ENCODE results near the gene CREB3L2.
"Not testable (repeated sequence)": the region's sequence is repeated elsewhere in the genome, so short reads cannot be mapped to it uniquely, and the experiment has no call there.

CREB3L2 gene, protein sequence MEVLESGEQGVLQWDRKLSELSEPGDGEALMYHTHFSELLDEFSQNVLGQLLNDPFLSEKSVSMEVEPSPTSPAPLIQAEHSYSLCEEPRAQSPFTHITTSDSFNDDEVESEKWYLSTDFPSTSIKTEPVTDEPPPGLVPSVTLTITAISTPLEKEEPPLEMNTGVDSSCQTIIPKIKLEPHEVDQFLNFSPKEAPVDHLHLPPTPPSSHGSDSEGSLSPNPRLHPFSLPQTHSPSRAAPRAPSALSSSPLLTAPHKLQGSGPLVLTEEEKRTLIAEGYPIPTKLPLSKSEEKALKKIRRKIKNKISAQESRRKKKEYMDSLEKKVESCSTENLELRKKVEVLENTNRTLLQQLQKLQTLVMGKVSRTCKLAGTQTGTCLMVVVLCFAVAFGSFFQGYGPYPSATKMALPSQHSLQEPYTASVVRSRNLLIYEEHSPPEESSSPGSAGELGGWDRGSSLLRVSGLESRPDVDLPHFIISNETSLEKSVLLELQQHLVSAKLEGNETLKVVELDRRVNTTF

DNA sequence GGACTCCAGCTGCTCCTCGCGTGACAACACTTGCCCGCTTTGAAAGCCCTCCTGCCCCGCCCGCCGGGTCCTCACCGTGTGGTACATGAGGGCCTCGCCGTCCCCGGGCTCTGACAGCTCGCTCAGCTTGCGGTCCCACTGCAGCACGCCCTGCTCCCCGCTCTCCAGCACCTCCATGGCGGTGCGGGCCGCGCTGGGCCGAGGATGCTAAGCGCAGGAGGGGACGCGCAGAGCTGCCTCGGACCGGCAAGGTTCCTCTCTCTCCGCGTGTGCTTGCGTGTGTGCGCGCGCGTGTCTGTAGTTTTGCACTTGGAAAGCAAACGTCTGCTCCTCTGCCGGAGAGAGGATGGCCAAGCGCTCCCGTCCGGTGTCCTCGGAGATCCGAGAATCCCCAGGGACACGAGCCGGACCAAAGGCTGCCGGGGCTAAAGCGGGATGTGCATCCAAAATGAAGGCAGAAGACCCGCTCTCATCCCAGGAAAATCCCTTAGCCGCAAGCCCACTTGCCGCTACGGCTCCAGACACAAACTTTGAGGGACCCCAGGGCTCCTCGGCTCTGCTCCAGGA is at the start of gene CREB3L2:
CREB3L2 (minus strand) TSS at position 558 of the 567 bp plus-strand sequence; CDS start at position 177, 381 bp downstream.
- peak; percentile 42 for DNase-seq

DNA sequence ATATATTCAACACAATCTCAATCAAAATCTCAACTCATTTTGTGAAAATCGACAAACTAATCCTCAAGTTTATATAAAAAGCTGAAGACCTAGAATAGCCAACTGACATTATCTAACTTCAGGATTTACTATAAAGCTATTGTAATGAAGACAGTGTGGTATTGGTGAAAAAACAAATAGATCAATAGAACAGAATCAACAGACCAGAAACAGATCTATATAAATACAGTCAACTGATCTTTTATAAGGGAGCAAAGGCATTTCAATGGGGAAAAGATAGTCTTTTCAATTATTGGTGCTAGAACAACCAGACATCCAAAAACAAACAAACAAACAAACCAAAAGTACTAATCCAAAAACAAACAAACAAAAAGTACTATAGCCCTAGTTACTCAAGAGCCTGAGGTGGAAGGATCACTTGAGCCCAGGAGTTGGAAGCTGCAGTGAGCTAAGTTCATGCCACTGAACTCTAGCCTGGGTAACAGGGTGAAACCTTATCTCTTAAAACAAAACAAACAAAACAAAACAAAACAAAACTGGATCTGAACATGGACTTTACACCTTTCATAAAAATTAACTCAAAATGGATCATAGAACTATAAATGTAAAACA is 47.7 kb upstream of the CREB3L2 start:
- no peak for DNase-seq

DNA sequence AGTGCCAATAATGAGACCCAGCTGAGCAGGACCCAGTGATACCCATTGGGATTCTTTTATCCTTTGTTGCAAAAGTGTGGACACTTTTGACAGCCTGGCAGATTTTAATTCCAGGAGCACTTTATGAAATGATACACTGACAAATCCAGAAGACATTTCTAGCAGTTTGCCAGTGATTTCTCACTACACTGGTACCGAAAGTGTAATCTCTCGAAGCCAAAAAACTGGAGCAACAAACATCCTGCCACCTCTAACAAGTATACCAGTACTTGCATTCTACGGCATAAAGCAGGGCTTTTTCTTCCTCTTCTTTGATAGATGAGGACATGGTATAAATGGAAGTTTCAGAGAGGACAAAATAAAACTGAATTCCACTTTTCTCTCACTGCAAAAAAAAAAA is 46.0 kb upstream of the CREB3L2 start:
- no peak for DNase-seq

GRCh38 chr7:138044897-138045296 is 43.0 kb upstream of the CREB3L2 start:
- no peak for DNase-seq

GRCh38 chr7:138040063-138040462 is 38.2 kb upstream of the CREB3L2 start:
- DNase-seq: not testable (repeated sequence)

- no peak for DNase-seq
Observed at GRCh38 chr7:138036135-138036534, 34.2 kb upstream of the CREB3L2 start.

GRCh38 chr7:138033241-138033640 is 31.4 kb upstream of the CREB3L2 start:
- no peak for DNase-seq

GRCh38 chr7:138032770-138033169 is 30.9 kb upstream of the CREB3L2 start:
- DNase-seq: no peak

DNA sequence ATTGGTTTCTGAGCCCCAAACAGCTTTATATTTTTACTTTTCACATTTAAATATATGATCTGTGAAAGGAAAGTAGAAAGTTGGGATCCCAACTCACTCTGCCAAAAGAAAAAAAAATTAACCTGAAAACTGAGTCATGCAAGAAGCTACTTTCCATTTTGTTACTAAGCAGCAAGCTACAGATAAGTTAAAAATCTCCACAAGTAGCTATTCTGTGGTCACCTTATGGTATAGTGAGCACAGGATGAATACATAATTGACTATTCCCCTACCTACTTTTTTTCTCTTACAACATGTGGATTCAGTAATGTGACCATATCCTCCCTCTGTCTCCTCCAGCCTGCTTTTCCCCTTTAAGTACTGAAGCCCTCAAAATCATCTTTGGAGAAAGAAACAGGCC is 30.3 kb upstream of the CREB3L2 start:
- DNase-seq: no peak

DNA sequence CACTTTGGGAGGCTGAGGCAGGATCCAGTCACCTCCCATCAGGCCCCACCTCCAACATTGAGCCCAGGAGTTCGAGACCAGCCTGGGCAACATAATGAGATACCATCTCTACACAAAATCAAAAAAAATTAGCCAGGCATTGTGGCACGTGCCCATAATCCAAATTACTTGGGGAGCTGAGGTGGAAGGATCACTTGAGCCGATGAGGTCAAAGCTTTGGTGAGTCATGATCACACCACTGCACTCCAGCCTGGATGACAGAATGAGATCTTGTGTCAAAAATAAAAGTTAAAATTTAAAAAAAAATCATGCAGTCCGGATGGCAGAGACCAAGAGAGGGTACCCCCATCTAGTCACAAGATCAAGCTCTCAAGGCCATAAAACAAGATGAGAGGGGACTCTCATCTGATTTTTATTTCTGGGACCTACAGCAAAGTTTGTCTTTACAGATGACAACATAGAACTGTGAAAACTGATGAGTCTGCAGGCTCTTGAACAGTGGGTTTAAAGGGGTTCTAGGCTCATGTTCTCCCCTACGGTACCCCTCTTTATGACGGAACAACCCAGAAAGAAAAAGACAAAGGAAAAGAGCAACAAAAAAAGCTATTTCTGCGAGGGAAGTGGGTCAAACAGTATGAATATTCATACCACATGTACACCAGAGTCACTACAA is 28.9 kb upstream of the CREB3L2 start:
- DNase-seq: no peak

DNA sequence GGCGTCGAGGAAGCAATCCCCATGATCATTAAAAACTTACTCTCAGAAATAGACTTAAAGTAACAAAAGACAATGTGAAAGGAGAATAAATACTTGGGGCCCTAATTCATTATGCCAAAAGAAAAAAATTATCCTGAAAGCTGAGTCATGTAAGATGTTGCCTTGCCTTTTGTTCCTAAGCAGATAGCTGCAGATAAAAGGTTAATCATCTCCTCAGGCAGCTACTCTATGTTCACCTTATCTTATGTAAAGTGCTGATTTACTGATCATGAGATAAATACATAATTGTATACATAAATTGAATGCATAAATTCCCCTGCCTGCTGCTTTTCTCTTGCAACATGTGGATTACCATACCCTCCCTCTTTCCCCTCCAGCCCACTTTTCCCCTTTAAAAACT is 28.1 kb upstream of the CREB3L2 start:
- DNase-seq: no peak

DNA sequence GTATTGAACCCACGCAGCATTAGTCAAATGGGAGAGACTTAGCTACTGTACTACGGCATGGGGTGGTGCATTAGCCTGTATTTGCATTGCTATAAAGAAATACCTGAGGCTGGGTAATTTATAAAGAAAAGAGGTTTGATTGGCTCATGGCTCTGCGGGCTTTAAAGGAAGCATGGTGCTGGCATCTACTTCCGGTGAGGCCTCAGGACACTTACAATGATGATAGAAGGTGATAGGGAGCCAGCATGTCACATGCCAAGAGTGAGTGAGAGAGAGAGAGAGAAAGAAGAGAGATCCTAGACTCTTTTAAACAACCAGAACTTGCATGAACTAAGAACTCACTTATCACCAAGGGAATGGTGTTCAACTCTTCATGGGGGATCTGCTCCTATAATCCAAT is 27.2 kb upstream of the CREB3L2 start:
- DNase-seq: no peak

- no peak for DNase-seq
Observed at GRCh38 chr7:138027100-138027499, 25.2 kb upstream of the CREB3L2 start.

DNA sequence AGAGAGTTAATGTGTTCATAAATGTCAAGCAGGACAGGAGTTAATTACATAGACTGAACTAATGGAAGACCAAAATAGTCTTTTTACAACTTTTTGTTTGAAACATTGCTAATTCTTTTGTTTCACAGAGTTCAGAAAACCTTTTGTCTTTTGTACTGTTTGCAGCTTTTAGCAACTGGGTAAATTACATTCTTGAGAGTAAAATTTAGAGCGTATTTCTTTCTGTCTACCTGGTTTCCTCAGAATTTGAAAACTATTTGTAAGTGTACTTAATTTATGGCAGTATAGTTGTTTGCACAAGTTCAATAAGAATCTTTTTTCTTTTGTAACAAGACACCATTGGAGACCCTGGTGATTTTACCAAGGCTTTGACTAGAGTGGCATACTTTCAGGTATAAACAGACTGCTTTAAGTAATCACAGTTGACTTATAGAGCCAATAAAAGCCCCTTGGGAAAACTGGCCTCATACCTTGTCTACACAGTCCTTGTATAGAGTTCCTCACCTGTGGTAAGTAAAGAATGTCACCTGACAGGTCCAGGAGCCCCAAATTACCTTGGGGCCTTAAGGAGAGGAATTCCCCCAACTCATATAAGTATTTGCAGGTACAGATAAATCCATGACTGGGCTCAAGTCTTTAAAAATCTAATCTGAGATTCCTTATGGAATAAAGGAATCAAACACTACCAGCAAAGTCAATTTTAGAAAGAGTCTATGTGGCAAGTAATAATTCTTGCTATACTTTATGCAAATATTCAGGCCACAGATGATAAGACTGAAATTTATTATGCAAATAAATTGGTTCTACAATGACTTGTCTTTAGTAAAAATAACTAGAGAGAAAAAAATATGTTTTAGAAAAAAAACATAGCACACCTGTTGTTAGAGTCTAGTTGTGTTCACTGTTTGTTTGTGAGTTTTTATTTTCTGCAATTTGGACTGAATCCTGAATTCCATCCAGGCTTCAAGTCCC is 23.6 kb upstream of the CREB3L2 start:
- no peak for DNase-seq

DNA sequence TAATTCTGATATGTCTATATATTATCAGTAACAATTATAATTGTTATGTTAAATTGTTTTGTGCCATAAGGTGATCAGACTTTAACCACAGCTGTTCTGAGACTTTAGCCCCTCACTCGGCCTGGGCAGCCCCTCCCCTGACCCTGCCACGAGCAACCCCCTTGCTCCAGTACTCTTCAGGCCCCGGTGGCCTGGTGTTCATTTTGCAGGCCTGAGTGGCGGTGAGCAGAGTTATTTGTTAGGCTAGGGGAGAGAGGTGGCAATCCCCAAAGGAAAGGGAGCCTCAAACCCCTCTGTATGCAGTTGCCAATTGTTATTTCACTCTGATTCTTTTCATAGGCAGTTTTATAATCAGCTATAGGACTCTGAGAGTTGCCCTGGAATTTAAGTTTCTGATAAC is 22.9 kb upstream of the CREB3L2 start:
- DNase-seq: no peak

GRCh38 chr7:138024343-138024691 is 22.4 kb upstream of the CREB3L2 start:
- DNase-seq: no peak

DNA sequence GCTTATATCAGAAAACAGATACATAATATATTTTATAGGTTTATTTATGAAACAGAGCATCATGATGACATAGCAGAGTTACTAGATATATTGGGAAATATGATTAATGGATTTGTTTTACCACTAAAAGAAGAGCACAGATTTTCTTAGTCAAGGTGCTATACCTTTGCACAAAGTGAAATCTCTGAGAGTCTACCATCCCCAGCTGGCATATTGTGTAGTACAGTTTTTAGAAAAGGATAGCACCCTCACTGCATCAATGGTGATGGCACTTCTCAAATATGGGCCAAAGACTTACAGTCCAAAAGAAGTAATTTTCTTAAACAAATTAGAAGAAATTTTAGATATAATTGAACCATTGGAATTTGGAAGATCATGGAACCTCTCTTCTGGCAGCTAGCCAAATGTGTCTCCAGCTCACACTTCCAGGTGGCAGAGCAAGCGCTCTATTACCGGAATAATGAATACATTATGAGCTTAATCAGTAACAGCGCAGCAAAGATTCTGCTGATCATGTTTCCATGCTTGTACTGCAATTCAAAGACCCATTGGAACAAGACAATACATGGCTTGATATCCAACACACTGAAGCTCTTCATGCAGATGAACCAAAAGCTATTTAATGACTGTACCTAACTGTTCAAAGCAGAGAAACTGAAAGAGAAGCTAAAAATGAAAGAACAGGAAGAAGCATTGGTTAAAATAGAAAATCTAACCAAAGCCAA is 21.9 kb upstream of the CREB3L2 start:
- no peak for DNase-seq

DNA sequence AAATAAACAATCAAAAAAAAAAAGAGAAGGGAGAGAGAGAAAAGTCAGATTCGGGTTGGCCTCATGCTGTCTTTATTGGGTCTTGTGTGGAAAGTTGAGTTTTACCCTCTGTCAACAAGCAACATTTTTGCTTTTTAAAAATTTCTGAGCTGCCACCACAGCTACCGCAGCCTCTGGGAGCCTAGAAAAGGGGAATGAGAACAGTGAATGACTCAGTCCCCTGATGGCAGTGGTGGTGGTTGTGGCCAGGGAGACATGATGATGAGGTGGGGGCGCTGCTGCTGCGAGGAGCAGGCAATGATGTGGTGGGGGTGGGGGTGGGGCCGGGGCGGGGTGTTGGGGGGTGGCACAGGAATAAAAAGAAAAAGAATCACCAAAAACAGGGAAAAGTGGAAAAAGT is 20.0 kb upstream of the CREB3L2 start:
- no peak for DNase-seq

GRCh38 chr7:138017992-138018391 is 16.1 kb upstream of the CREB3L2 start:
- DNase-seq: no peak

- no peak for DNase-seq
Observed at GRCh38 chr7:138015096-138015495, 13.2 kb upstream of the CREB3L2 start.

GRCh38 chr7:138014686-138015085 is 12.8 kb upstream of the CREB3L2 start:
- no peak for DNase-seq

GRCh38 chr7:138014201-138014600 is 12.3 kb upstream of the CREB3L2 start:
- not testable (repeated sequence) for DNase-seq
